ENCODE measurements around the gene TCF3. TPM values are rescaled to one million over a fixed set of nuclear protein-coding genes. Genes with fewer than 3 reads are reported as not detected.

TCF3 gene
- total RNA-seq, 2 donors from 2014 or later, result 64.2 to 114 TPM

- H3K27me3 ChIP-seq, result no peaks in the 10 kb centered on the region
- no peak for TF ChIP-seq CTCF (IDR thresholded peaks at IDR 0.05)
- peaks cover 5% of the 10 kb centered on the region for H3K4me1 ChIP-seq
- DNase-seq, result no peak
- no peak overlapping the region for H3K4me3 ChIP-seq
- no peak overlapping the region for H3K27ac ChIP-seq
- no peaks in the 10 kb centered on the region for H3K9me3 ChIP-seq
- no peak overlapping the region for H3K9ac ChIP-seq (ENCODE audit: low read depth in 2 of 2, low read length in 2 of 2)
- intact Hi-C loops (cut with DNase I), result no loop called here
- H3K36me3 ChIP-seq, result no peaks in the 10 kb centered on the region
Measured at GRCh38 chr19:1631557-1632100, 20.8 kb downstream of the TCF3 start.

- intact Hi-C loops (cut with DNase I), result no loop called here
Measured at GRCh38 chr19:1630811-1631210, 21.6 kb downstream of the TCF3 start.

GRCh38 chr19:1630012-1630411 lies 22.4 kb downstream of the TCF3 start:
- H3K9ac ChIP-seq (ENCODE audit: low read depth in 2 of 2, low read length in 2 of 2), result no peak overlapping the region
- H3K36me3 ChIP-seq, result no peaks in the 10 kb centered on the region

More at GRCh38 chr19:1630811-1631210, 21.6 kb downstream of the TCF3 start:
- H3K9ac ChIP-seq (ENCODE audit: low read depth in 2 of 2, low read length in 2 of 2), result no peak overlapping the region
- H3K27ac ChIP-seq, result no peak overlapping the region
- no peak overlapping the region for H3K4me3 ChIP-seq
- H3K36me3 ChIP-seq, result no peaks in the 10 kb centered on the region
- H3K9me3 ChIP-seq, result no peaks in the 10 kb centered on the region
- H3K27me3 ChIP-seq, result no peaks in the 10 kb centered on the region
- peaks cover 5% of the 10 kb centered on the region for H3K4me1 ChIP-seq
- no peak for TF ChIP-seq CTCF (IDR thresholded peaks at IDR 0.05)
- DNase-seq, result no peak

GRCh38 chr19:1629256-1629808 lies 23.1 kb downstream of the TCF3 start:
- Histone ChIP-seq H3K27ac (no peak overlapping the region), H3K4me3 (no peak overlapping the region), H3K9ac (ENCODE audit: low read depth in 2 of 2, low read length in 2 of 2) (no peak overlapping the region), H3K9me3 (no peaks in the 10 kb centered on the region), H3K36me3 (no peaks in the 10 kb centered on the region), H3K27me3 (no peaks in the 10 kb centered on the region), H3K4me1 (peaks cover 5% of the 10 kb centered on the region)
- no peak for DNase-seq
- TF ChIP-seq CTCF (IDR thresholded peaks at IDR 0.05), result no peak
- intact Hi-C loops (cut with DNase I), result no loop called here

More at GRCh38 chr19:1630012-1630411, 22.4 kb downstream of the TCF3 start:
- H3K9me3 ChIP-seq, result no peaks in the 10 kb centered on the region
- peaks cover 5% of the 10 kb centered on the region for H3K4me1 ChIP-seq
- intact Hi-C loops (cut with DNase I), result no loop called here
- no peak overlapping the region for H3K27ac ChIP-seq
- no peak overlapping the region for H3K4me3 ChIP-seq
- H3K27me3 ChIP-seq, result no peaks in the 10 kb centered on the region
- TF ChIP-seq CTCF (IDR thresholded peaks at IDR 0.05), result no peak
- no peak for DNase-seq

- no peak overlapping the region for H3K4me3 ChIP-seq
- H3K9ac ChIP-seq (ENCODE audit: low read depth in 2 of 2, low read length in 2 of 2), result no peak overlapping the region
- H3K36me3 ChIP-seq, result no peaks in the 10 kb centered on the region
- intact Hi-C loops (cut with DNase I), result no loop called here
- no peak for TF ChIP-seq CTCF (IDR thresholded peaks at IDR 0.05)
- no peaks in the 10 kb centered on the region for H3K27me3 ChIP-seq
- H3K27ac ChIP-seq, result no peak overlapping the region
- H3K4me1 ChIP-seq, result no peaks in the 10 kb centered on the region
- no peak for DNase-seq
- no peaks in the 10 kb centered on the region for H3K9me3 ChIP-seq
Measured at GRCh38 chr19:1627194-1627593, 25.2 kb downstream of the TCF3 start.
